Measurements from ENCODE around the gene AGAP1.

AGAP1 gene

DNA sequence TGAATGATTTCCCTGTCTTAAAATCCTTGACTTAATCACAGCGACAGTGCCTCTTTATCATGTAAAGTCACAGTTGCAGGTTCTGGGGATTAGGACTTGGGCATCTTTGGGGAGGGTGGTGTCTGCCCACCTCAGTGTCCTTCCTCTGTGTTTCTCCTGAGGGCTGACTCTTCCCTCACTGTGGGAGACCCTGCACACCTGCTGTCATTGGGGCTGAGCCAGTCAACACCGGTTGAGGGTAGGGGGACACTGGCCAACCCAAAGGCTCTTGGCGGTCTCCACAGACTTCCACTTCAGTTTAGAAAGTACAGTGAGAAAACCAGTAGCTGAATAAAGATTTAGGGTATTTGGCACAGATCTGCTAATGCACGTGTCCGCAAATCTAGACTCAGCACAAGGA lies 36.9 kb downstream of the AGAP1 start:
- Histone ChIP-seq H3K9me3 (ENCODE audit: control insufficient read depth, insufficient read depth, low read length) (no peaks in the 10 kb centered on the region), H3K4me1 (ENCODE audit: control insufficient read depth, insufficient read depth, low read length) (peaks cover 8% of the 10 kb centered on the region), H3K36me3 (ENCODE audit: control insufficient read depth, insufficient read depth, low read length) (no peaks in the 10 kb centered on the region), H3K4me3 (ENCODE audit: low read length) (no peak overlapping the region), H3K27me3 (ENCODE audit: control insufficient read depth, insufficient read depth, low read length) (no peaks in the 10 kb centered on the region), H3K27ac (ENCODE audit: low read length) (no peak overlapping the region)
- DNase-seq (ENCODE audit: low read depth, low spot score) = no peak
- no CpG with 5 or more reads among the region's 5 CpGs for WGBS (ENCODE audit: insufficient coverage, insufficient read length)

DNA sequence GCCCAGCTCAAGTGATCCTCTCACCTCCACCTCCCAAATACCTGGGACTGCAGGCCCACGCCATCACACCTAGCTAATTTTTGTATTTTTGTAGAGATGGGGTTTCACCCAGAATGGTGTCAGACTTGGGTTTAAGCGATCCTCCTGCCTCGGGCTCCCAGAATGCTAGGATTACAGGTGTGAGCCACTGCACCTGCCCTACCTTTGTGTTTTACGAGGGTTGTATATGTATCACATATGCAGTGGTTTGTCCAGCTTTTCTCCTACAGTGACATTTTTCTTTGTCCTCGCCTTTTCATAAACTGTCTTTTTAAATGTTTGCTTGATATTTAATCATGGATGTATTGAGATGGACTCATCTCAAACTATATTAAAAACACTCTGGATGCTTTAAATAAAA lies 38.5 kb downstream of the AGAP1 start:
- H3K4me1 ChIP-seq (ENCODE audit: control insufficient read depth, insufficient read depth, low read length) = peaks cover 8% of the 10 kb centered on the region
- WGBS (ENCODE audit: insufficient coverage, insufficient read length) = no CpG with 5 or more reads among the region's 5 CpGs
- no peak for DNase-seq (ENCODE audit: low read depth, low spot score)
- no peak overlapping the region for H3K4me3 ChIP-seq (ENCODE audit: low read length)
- H3K27me3 ChIP-seq (ENCODE audit: control insufficient read depth, insufficient read depth, low read length) = no peaks in the 10 kb centered on the region
- no peaks in the 10 kb centered on the region for H3K9me3 ChIP-seq (ENCODE audit: control insufficient read depth, insufficient read depth, low read length)
- H3K36me3 ChIP-seq (ENCODE audit: control insufficient read depth, insufficient read depth, low read length) = no peaks in the 10 kb centered on the region
- no peak overlapping the region for H3K27ac ChIP-seq (ENCODE audit: low read length)

DNA sequence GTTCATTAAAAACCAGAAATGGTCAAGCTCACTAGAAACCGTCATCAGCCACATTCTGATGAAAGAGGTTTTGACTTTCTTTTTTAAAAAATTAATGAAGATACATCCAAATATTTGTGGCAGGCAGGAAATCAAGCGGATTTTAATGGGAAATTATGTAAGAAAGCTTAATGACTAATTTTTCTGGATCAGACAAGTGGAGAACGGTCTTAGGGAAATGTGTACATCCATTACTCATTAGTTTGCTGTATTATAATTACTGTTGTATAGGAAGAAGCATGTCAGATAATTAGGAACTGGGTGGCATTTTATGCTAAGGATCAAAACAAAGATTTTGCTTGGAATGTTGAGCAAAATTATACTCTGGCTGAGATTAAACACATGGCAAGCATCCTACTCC lies 39.4 kb downstream of the AGAP1 start:
- H3K27me3 ChIP-seq (ENCODE audit: control insufficient read depth, insufficient read depth, low read length) = no peaks in the 10 kb centered on the region
- H3K9me3 ChIP-seq (ENCODE audit: control insufficient read depth, insufficient read depth, low read length) = no peaks in the 10 kb centered on the region
- H3K4me3 ChIP-seq (ENCODE audit: low read length) = no peak overlapping the region
- no peak for DNase-seq (ENCODE audit: low read depth, low spot score)
- WGBS (ENCODE audit: insufficient coverage, insufficient read length) = 100% methylated on average over 1 of the region's 3 CpGs
- no peak overlapping the region for H3K27ac ChIP-seq (ENCODE audit: low read length)
- H3K36me3 ChIP-seq (ENCODE audit: control insufficient read depth, insufficient read depth, low read length) = no peaks in the 10 kb centered on the region
- H3K4me1 ChIP-seq (ENCODE audit: control insufficient read depth, insufficient read depth, low read length) = peaks cover 4% of the 10 kb centered on the region

DNA sequence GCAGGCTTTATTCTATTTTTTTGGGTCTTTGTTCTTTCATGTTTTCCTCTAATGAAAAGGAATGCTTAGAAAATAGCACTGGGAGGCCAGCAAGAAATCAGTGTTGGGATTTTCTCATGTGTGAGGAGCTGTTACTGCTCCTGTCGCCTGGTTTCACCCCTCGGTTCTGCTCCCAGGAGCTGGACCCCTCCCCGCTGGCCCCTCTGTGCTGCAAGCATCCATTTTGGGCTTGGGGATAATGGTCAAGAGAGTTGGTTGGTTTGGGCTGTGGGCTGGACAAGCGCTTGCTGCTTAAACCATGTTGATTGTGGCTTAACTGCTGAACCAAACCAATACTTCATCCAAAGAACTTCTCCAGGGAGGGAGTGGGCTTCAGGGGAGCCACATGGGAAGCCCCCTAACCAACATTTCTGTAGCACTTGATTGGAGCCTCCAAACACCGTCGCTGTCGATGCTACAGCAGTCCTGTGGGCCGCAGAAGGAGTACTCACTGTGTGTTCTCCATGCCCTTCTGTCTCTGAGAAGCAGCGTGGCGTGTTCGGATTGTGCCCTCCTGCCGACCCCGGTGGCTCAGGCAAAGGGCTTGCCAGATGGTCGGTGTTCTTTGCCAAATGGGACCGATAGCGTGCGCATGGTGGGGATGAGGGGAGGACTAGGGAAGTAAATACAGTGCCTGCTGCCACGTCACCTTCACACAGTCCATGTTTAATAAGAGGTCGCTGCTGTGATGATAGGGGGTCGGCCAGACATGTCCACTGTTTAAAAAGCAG lies 40.0 kb downstream of the AGAP1 start:
- H3K36me3 ChIP-seq (ENCODE audit: control insufficient read depth, insufficient read depth, low read length) = no peaks in the 10 kb centered on the region
- no peak overlapping the region for H3K4me3 ChIP-seq (ENCODE audit: low read length)
- H3K27ac ChIP-seq (ENCODE audit: low read length) = no peak overlapping the region
- WGBS (ENCODE audit: insufficient coverage, insufficient read length) = no CpG with 5 or more reads among the region's 20 CpGs
- H3K27me3 ChIP-seq (ENCODE audit: control insufficient read depth, insufficient read depth, low read length) = no peaks in the 10 kb centered on the region
- no peaks in the 10 kb centered on the region for H3K9me3 ChIP-seq (ENCODE audit: control insufficient read depth, insufficient read depth, low read length)
- peaks cover 4% of the 10 kb centered on the region for H3K4me1 ChIP-seq (ENCODE audit: control insufficient read depth, insufficient read depth, low read length)
- DNase-seq (ENCODE audit: low read depth, low spot score) = no peak

DNA sequence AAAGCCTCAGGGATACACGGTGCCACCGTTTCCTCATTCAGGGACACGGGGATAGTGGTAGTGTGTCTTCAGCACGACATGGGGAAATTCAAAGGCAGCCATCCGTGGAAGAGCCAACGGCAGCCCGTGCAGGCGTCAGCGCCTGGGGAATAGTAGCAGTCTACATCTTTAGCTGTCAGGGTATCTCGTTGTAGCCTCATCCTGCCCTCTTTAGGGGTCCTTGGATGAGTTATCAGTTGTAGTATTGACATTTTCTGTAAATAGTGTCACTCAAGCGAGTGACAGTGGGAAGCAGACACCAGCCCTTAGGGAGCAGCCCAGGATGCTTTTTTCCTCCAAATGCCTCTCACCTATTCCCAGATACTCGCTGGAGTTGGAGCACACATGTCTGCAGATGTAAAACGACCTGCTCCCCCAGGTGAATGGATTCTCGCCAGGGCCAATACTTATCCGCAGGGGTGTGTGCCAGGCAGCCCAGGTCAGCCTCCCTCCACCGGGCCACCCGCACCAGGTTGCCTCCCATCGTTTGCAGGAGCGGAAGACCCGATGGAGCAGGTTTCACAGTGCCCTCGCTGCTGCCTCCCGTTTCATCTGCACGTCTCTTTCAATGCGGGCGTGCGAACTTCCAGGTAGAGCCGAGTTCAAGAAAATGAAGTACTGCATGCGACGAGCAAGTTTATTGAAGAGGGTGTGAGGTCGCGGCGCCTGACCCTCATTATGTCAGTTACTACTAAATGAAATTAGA lies 41.0 kb downstream of the AGAP1 start:
- Histone ChIP-seq H3K36me3 (ENCODE audit: control insufficient read depth, insufficient read depth, low read length) (no peaks in the 10 kb centered on the region), H3K27ac (ENCODE audit: low read length) (no peak overlapping the region), H3K9me3 (ENCODE audit: control insufficient read depth, insufficient read depth, low read length) (no peaks in the 10 kb centered on the region), H3K4me1 (ENCODE audit: control insufficient read depth, insufficient read depth, low read length) (peaks cover 4% of the 10 kb centered on the region; the same call in 1 of the 2 replicates), H3K27me3 (ENCODE audit: control insufficient read depth, insufficient read depth, low read length) (no peaks in the 10 kb centered on the region), H3K4me3 (ENCODE audit: low read length) (no peak overlapping the region)
- no CpG with 5 or more reads among the region's 32 CpGs for WGBS (ENCODE audit: insufficient coverage, insufficient read length)
- no peak for DNase-seq (ENCODE audit: low read depth, low spot score)

DNA sequence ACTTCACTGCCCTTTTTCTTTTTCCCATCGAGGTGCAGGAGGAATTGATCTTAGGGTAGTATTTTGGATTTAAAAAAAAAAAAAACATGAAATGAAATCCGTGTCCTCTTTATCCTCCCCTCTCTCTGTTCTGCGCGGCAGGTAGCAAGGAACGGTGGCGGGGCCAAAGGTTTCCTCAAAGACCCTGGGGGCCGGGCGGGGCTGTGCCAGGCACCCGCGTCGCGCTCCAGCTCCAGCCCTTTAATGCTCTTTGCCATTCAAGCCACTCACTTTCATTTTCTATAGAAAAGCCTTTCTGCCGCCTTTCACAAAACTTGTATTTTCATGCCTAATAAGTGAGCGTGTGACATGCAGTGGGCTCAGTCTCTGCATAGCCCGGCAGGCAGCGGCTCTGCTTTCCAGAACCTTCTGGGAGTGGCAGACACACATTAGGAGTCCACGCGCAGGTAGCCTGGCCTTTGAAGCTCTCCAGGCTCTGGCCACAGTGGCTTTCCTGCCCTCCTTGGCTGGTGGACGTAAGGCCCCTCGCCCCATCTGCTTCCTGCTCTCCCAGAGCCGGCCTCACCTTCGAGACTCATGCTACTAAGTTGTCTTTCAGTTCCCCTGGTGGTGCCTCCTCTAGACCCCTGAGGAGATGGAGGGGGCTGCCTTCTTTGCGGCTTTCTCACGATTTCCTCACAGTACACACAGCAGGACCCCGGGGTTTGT lies 41.7 kb downstream of the AGAP1 start:
- Histone ChIP-seq H3K27me3 (ENCODE audit: control insufficient read depth, insufficient read depth, low read length) (no peaks in the 10 kb centered on the region), H3K36me3 (ENCODE audit: control insufficient read depth, insufficient read depth, low read length) (no peaks in the 10 kb centered on the region), H3K4me1 (ENCODE audit: control insufficient read depth, insufficient read depth, low read length) (peaks cover 4% of the 10 kb centered on the region; the same call in 1 of the 2 replicates), H3K9me3 (ENCODE audit: control insufficient read depth, insufficient read depth, low read length) (no peaks in the 10 kb centered on the region), H3K4me3 (ENCODE audit: low read length) (no peak overlapping the region), H3K27ac (ENCODE audit: low read length) (no peak overlapping the region)
- DNase-seq (ENCODE audit: low read depth, low spot score) = no peak
- WGBS (ENCODE audit: insufficient coverage, insufficient read length) = no CpG with 5 or more reads among the region's 25 CpGs

DNA sequence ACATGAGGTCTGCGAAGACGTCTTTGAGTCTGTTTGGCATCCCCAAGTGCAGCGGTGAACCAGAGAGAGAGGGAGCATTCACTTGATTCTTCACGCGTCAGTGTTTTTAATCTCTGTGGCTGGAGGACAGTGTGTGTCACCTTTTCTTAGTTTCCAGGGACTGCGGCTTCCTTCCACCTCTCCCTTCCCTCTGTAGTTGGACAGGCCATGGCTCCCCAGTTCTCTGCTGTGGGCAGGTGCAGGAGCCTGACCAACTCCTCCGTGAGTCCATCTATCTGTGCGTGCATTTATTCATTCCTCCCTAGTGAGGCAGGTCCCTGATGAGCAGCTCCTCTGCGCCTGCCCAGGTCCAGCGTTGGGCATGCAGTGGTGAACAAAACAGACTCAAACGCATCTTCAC lies 42.9 kb downstream of the AGAP1 start:
- H3K9me3 ChIP-seq (ENCODE audit: control insufficient read depth, insufficient read depth, low read length) = no peaks in the 10 kb centered on the region
- no peaks in the 10 kb centered on the region for H3K36me3 ChIP-seq (ENCODE audit: control insufficient read depth, insufficient read depth, low read length)
- no peak for DNase-seq (ENCODE audit: low read depth, low spot score)
- H3K4me1 ChIP-seq (ENCODE audit: control insufficient read depth, insufficient read depth, low read length) = peaks cover 4% of the 10 kb centered on the region; the same call in 1 of the 2 replicates
- no peak overlapping the region for H3K27ac ChIP-seq (ENCODE audit: low read length)
- no peak overlapping the region for H3K4me3 ChIP-seq (ENCODE audit: low read length)
- no peaks in the 10 kb centered on the region for H3K27me3 ChIP-seq (ENCODE audit: control insufficient read depth, insufficient read depth, low read length)
- WGBS (ENCODE audit: insufficient coverage, insufficient read length) = no CpG with 5 or more reads among the region's 11 CpGs

DNA sequence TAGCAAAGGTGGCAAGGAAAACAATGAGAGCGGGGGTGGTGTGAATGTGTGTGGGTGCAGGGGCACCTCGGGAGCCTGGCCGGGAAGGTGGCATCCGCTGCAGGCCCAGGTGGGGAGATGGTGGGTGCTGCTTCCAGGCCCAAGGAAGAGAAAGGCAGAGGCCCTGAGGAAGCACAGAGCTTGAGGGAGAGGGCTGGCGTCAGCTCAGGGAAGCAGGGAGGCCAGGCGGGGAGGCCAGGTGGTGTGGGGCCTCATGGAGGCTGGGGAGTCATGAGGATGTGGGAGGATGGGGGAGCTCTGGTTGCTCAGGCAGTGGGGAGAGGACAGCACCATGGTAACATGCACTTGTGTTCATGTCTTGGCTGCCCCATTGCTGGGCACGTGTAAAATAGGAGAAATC lies 43.3 kb downstream of the AGAP1 start:
- Histone ChIP-seq H3K27ac (ENCODE audit: low read length) (no peak overlapping the region), H3K4me1 (ENCODE audit: control insufficient read depth, insufficient read depth, low read length) (peaks cover 4% of the 10 kb centered on the region; the same call in 1 of the 2 replicates), H3K27me3 (ENCODE audit: control insufficient read depth, insufficient read depth, low read length) (no peaks in the 10 kb centered on the region), H3K9me3 (ENCODE audit: control insufficient read depth, insufficient read depth, low read length) (no peaks in the 10 kb centered on the region), H3K4me3 (ENCODE audit: low read length) (no peak overlapping the region), H3K36me3 (ENCODE audit: control insufficient read depth, insufficient read depth, low read length) (no peaks in the 10 kb centered on the region)
- no CpG with 5 or more reads among the region's 7 CpGs for WGBS (ENCODE audit: insufficient coverage, insufficient read length)
- DNase-seq (ENCODE audit: low read depth, low spot score) = no peak

DNA sequence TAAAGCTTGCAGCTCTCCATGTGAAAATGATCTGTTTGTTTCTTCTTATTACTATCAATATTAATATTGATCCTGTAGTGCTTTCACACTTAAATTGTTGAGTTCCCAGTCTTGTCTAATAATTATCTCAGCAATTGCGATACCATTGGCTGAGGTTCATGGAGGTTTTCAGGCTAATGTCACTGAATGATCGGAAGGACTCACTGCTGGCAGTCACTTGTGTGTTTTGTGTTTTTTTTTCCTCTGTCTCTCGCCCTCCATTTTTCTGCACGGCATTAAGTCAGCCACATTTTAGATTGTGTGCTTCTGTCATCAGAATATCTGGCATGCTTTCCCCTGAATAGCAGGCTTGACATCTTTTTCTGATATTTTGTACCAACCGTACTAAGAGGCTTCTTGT lies 43.7 kb downstream of the AGAP1 start:
- no peaks in the 10 kb centered on the region for H3K36me3 ChIP-seq (ENCODE audit: control insufficient read depth, insufficient read depth, low read length)
- H3K27me3 ChIP-seq (ENCODE audit: control insufficient read depth, insufficient read depth, low read length) = no peaks in the 10 kb centered on the region
- H3K4me3 ChIP-seq (ENCODE audit: low read length) = no peak overlapping the region
- no peak overlapping the region for H3K27ac ChIP-seq (ENCODE audit: low read length)
- no peaks in the 10 kb centered on the region for H3K9me3 ChIP-seq (ENCODE audit: control insufficient read depth, insufficient read depth, low read length)
- H3K4me1 ChIP-seq (ENCODE audit: control insufficient read depth, insufficient read depth, low read length) = peaks cover 4% of the 10 kb centered on the region; the same call in 1 of the 2 replicates
- no peak for DNase-seq (ENCODE audit: low read depth, low spot score)
- no CpG with 5 or more reads among the region's 5 CpGs for WGBS (ENCODE audit: insufficient coverage, insufficient read length)

DNA sequence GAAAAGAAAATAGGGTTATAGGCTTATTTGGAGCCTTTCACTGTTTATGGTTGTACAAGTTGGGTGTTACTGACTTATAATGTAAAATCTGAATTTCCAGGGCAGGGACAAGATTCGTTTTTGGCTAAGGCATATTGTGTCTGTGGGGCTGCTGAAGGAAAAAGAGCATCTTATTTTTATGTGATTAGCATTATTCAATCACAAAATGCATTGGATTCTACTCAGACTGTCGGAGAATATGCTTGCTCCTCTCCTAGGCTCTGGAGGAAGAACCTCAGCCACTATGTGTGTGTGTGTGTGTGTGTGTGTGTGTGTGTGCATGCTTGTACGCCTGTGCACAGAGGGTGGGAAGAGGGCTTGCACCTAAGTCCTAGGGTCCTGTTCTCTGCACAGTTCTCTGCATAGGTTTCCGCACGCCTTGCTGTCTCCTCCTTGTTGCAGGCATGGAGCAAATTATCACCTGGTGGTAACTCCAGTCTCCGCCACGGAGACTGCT lies 44.3 kb downstream of the AGAP1 start:
- Histone ChIP-seq H3K27ac (ENCODE audit: low read length) (no peak overlapping the region), H3K27me3 (ENCODE audit: control insufficient read depth, insufficient read depth, low read length) (no peaks in the 10 kb centered on the region), H3K4me3 (ENCODE audit: low read length) (no peak overlapping the region), H3K36me3 (ENCODE audit: control insufficient read depth, insufficient read depth, low read length) (no peaks in the 10 kb centered on the region), H3K4me1 (ENCODE audit: control insufficient read depth, insufficient read depth, low read length) (peaks cover 6% of the 10 kb centered on the region; the same call in 1 of the 2 replicates), H3K9me3 (ENCODE audit: control insufficient read depth, insufficient read depth, low read length) (no peaks in the 10 kb centered on the region)
- WGBS (ENCODE audit: insufficient coverage, insufficient read length) = no CpG with 5 or more reads among the region's 7 CpGs
- no peak for DNase-seq (ENCODE audit: low read depth, low spot score)

All from iPS DF 6.9 (cell line).